Measurements from ENCODE around the gene CACNG5.

- TF ChIP-seq CTCF (IDR thresholded peaks at IDR 0.05) (no peak), POLR2A (IDR thresholded peaks at IDR 0.05) (no peak)
These were observed 94.7 kb downstream of the CACNG5 start for GRCh38 chr17:66929591-66929990.
